NB4 (cell line): ENCODE results near the gene PROM1.

Experiments used
- DNase-seq: peaks from one replicate; pipeline ENCODE4 v3.0.0; 2010; ENCODE audit warnings: low read depth
- H3K4me3 ChIP-seq: one replicate; pipeline ENCODE4 v1.5.1; 2011; ENCODE audit warnings: mild to moderate bottlenecking, low read depth, low read length, moderate library complexity
- MAX ChIP-seq: IDR thresholded peaks from 2 replicates; pipeline ENCODE4 v1.6.1; 2011; ENCODE audit warnings: low read depth, low read length
- MYC ChIP-seq: IDR thresholded peaks from 2 replicates; pipeline ENCODE4 v1.6.1; 2011; ENCODE audit warnings: low read depth, low read length
- POLR2A ChIP-seq: IDR thresholded peaks from 2 replicates; pipeline ENCODE4 v1.6.1; 2011; ENCODE audit warnings: mild to moderate bottlenecking; ENCODE audit not compliant: insufficient read length; ENCODE audit errors: extremely low read depth
- TF ChIP-seq, protein P1 (sequence below): IDR thresholded peaks from one replicate; pipeline ENCODE4 v1.5.1; 2012; ENCODE audit warnings: low read depth, low read length

PROM1 gene

DNA sequence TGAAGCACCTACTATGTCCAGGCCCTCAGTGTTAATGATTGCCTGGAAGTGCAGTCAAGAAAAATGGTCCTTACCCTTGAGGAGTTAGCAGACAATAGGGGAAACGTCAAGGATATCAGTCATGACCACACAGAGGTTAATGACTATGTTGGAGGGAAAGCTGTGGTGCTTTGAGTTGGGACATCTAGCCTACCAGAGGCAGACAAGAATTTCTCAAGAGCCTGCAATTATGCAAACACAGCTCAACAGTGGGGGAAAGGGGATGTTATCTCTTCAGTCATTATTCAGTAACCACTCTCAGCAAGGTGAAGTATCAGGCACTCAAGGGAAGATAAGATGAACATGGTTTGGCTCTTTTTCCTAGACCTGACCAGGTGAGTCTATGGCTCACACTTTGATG, 138.3 kb downstream of the PROM1 start:
- H3K4me3 ChIP-seq: no peak overlapping the region
- TF ChIP-seq POLR2A (no peak), MAX (peak; percentile 53; the same call in 1 of the 2 replicates)
- DNase-seq: peak; percentile 87

GRCh38 chr4:15944895-15945294, 138.9 kb downstream of the PROM1 start:
- TF ChIP-seq POLR2A (no peak), MYC (no peak), MAX (no peak)
- TF ChIP-seq, protein P1, sequence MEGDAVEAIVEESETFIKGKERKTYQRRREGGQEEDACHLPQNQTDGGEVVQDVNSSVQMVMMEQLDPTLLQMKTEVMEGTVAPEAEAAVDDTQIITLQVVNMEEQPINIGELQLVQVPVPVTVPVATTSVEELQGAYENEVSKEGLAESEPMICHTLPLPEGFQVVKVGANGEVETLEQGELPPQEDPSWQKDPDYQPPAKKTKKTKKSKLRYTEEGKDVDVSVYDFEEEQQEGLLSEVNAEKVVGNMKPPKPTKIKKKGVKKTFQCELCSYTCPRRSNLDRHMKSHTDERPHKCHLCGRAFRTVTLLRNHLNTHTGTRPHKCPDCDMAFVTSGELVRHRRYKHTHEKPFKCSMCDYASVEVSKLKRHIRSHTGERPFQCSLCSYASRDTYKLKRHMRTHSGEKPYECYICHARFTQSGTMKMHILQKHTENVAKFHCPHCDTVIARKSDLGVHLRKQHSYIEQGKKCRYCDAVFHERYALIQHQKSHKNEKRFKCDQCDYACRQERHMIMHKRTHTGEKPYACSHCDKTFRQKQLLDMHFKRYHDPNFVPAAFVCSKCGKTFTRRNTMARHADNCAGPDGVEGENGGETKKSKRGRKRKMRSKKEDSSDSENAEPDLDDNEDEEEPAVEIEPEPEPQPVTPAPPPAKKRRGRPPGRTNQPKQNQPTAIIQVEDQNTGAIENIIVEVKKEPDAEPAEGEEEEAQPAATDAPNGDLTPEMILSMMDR: no peak
- no peak for DNase-seq
- H3K4me3 ChIP-seq: no peak overlapping the region

- no peak for DNase-seq
- H3K4me3 ChIP-seq: no peak overlapping the region
- TF ChIP-seq, protein P1: no peak
- TF ChIP-seq MYC: no peak
- no peak for TF ChIP-seq MAX
- TF ChIP-seq POLR2A: no peak
These were observed 141.5 kb downstream of the PROM1 start for GRCh38 chr4:15942283-15942682.

- TF ChIP-seq POLR2A (no peak), MYC (no peak), MAX (no peak)
- TF ChIP-seq, protein P1: no peak
- no peak for DNase-seq
- no peak within 1 kb of the TSS for H3K4me3 ChIP-seq
These were observed 145.2 kb downstream of the PROM1 start, which contains the start of gene FGFBP1 for GRCh38 chr4:15938640-15939039. Gene FGFBP1, minus strand, starts transcription at chr4:15938740. Its CDS starts 2,108 bp downstream, at chr4:15936632.

GRCh38 chr4:15938182-15938581, 145.6 kb downstream of the PROM1 start:
- TF ChIP-seq POLR2A (no peak), MAX (no peak), MYC (no peak)
- TF ChIP-seq, protein P1: no peak
- no peak for DNase-seq
- no peak overlapping the region for H3K4me3 ChIP-seq

DNA sequence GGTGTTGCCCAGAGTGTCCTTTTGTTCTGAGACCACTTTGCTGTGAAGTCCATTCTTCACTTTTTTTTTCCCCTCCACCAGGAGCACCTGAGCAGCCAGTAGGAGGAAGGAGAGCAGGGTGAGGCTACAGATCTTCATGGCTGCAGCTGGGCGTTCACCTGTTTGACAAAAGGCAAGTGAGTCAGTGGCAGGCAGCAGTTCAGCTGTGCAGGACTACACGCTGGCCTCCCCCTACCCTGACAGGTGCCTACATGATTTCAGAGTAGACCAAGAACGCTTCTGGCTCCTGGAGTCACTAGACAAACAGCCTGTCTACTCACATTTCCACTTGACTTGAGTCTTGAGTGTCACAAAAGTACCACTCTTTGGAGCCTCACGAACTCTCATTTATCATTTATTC, 147.3 kb downstream of the PROM1 start:
- DNase-seq: no peak
- no peak overlapping the region for H3K4me3 ChIP-seq
- TF ChIP-seq MAX (no peak), MYC (no peak), POLR2A (no peak)
- TF ChIP-seq, protein P1: no peak
